GM18520 (cell line): ENCODE results near the gene SSH3.
"Not testable (repeated sequence)": the region's sequence is repeated elsewhere in the genome, so short reads cannot be mapped to it uniquely, and the experiment has no call there.

Source experiments
- ATAC-seq: cut with Tn5 transposase; IDR thresholded peaks from one replicate; pipeline ENCODE4 v1.9.1; 2021; ENCODE audit not compliant: unreplicated experiment

Gene SSH3

GRCh38 chr11:67309661-67310061, 6.3 kb downstream of the SSH3 start:
- ATAC-seq, result no peak

- no peak for ATAC-seq
These were observed 7.1 kb downstream of the SSH3 start for GRCh38 chr11:67310246-67311050.

GRCh38 chr11:67311051-67311555, 7.8 kb downstream of the SSH3 start:
- ATAC-seq, result no peak

DNA sequence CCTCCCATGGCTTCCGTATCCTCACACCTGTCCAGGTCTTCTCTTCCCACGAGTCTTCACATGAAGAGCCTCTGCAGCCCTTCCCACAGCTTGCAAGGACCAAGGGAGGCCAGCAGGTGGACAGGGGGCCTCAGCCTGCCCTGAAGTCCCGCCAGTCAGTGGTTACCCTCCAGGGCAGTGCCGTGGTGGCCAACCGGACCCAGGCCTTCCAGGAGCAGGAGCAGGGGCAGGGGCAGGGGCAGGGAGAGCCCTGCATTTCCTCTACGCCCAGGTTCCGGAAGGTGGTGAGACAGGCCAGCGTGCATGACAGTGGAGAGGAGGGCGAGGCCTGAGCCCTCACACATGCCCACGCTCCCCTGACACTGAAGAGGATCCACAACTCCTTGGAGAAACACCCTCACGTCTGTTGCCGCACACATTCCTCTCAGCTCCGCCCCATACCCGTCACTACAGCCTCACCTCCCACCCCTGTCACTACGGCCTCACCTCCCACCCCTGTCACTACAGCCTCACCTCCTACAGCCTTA, 8.3 kb downstream of the SSH3 start:
- ATAC-seq, result no peak

GRCh38 chr11:67312187-67313021, 9.1 kb downstream of the SSH3 start:
- ATAC-seq, result no peak

- ATAC-seq, result no peak
These were observed 10.0 kb downstream of the SSH3 start for GRCh38 chr11:67313125-67313890.

GRCh38 chr11:67314218-67314617, 10.9 kb downstream of the SSH3 start:
- no peak for ATAC-seq

DNA sequence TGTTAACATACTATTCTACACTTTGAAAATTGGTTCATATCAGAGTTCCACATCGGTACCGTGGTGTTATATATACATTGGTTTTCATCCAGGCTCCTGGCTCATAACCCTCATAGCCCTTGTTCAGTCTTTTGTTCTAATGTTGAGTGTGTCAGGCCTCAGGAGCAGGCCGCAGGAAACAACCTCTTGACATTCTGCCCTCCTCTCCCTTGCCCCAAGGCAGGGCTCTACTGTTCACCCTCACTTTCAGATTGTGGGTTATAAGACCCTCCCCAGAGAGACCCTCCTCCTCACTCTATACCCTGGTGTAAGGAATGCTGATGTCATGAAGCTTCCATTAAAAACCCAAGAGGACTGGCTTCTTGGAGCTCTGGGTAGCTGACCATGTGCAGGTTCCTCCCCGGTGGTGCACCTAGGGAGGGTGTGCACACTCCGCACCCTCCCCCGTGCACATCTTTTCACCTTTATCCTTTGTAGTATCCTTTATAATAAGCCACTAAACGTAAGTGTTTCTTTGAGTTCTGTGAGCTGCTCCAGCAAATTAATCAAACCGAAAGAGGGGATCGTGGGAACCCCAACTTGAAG, 12.1 kb downstream of the SSH3 start:
- no peak for ATAC-seq

GRCh38 chr11:67316882-67317204, 13.5 kb downstream of the SSH3 start:
- ATAC-seq, result no peak

DNA sequence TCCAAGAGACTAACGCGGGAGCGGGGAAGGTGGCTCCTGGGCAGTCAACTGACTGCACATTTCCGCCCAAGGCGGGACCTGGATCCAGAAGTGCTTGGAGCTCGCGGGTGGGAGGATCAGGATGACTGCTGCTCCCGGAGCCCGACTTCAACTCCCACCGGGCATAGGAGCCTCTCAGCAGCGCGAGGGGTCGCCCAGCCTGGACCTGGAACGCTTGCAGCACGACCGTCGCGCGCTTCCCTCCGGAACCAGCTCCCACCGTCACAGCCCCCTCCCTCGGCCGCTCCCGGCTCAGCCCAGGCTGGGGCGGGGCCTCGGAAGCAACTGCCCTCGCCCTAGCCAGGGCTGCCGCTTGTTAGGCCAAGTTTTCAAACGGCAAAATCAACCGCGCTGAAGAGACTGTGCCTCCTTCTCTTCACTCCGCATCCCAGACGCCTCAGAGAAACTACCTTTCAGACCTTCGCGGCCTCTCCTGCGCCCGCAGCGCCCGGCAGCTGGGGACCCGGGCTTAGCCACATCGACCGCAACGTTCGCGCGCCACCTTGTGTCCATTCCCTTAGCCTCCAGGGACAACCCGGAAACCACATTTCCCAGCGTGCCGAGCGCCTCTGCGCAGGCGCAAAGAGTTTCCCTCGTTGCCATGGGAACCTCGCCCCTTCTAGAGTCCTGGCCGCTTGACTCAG, 14.0 kb downstream of the SSH3 start:
- peak; percentile 79 for ATAC-seq

DNA sequence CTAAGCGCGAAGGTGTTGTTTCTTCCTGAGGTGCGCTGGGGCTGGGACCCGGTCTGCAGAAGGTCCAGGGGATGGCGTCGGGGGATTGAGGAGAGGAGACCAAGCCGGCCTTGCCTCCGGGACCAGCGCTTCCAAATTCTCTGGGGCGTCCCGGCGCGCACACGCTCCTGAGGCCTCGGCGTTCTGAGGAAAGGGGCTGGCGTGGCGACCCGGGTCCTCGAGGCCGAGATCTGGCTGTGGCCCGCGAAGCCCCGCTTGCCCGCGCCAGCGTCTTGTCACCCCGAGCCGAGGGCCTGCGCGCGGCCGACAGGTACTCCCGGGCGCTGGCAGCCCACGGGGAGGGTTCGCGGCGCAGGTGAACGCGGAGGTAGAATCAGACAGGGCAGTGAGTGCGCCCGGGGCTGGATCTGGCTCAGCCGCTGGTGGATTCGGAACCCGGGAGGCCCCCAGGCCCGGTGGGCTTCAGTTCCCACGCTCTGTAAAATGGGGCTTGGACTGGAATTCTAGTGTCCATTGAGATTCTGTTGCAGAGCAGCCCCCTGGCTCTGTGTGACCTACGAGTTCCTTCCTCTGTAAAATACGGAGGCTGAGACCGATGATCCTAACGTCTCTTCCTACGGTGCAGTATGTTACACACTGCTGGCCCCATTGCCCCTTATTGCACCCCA, 14.7 kb downstream of the SSH3 start:
- no peak for ATAC-seq

DNA sequence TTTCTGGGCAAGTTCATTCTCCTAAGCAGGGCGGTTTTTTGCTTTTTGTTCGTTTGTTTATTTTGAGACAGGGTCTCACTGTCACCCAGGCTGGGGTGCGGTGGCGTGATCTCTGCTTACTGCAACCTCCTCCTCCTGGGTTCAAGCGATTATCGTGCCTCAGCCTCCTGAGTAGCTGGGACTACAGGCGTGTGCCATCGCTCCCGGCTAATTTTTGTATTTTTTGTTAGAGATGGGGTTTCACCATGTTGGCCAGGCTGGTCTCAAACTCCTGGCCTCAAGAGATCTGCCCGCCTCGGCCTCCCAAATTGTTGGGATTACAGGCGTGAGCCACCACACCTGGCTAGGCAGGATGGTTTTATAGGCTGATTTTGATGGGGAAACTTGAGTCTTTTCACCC, 15.5 kb downstream of the SSH3 start:
- not testable (repeated sequence) for ATAC-seq

DNA sequence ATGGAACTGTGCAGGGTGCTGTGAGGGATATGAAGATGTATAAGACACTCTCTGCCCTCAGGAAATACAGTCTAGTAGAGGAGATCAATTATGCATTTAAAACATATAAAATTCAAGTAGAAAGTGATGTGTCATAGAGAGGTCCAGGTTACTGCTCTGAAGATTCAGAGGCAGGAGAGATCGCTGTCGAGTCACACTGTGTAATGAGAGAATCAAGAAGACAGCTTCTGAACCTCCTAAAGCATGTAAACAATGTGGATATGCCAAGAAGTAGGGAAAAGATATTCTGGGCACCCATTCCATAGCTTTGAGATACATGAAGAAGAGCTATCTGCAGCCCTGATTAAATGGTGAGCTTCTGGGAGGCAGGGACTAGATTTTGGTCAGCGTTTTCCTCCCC, 16.7 kb downstream of the SSH3 start:
- no peak for ATAC-seq

GRCh38 chr11:67320691-67321090, 17.4 kb downstream of the SSH3 start:
- no peak for ATAC-seq

GRCh38 chr11:67321313-67321871, 18.1 kb downstream of the SSH3 start:
- no peak for ATAC-seq

GRCh38 chr11:67322049-67322448, 18.7 kb downstream of the SSH3 start:
- no peak for ATAC-seq

DNA sequence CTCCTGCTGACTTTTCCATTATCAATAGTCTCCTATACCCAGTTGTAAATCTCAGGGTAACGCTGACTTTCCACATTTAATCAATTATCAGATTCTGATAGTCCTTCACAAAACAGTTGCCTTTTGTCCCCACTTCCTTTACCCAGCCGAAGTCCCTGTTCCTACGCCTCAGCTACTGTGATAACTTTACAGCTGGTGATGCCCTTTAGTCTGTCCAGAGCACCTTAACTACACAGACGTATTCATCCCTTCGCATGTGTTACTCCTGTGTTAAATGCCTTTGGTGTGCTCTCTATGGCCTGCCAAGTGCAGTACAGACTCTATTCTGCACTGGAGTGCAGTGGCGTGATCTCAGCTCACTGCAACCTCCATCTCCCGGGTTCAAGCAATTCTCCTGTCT, 20.2 kb downstream of the SSH3 start:
- ATAC-seq, result no peak

- ATAC-seq, result no peak
These were observed 28.9 kb downstream of the SSH3 start for GRCh38 chr11:67332081-67332691.

DNA sequence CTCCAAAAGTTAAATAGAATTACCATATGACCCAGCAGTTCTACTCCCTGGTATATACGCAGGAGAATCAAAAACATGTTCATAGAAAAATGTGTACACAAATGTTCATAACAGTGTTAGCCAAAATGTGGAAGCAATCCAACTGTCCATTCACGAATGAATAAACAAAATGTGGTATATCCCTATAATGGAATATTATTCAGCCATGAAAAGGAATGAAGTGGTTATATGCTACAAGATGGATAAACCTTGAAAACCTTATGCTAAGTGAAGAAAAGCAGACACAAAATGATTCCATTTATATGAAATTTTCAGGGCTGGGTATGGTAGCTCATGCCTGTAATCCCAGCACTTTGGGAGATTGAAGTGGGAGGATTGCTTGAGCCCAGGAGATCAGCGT, 33.9 kb downstream of the SSH3 start:
- ATAC-seq, result no peak
